SK-N-SH (cell line): Measurements from ENCODE around the gene SPRED3. TPM values are rescaled to one million over a fixed set of nuclear protein-coding genes. Genes with fewer than 3 reads are reported as not detected.
"Not testable (repeated sequence)": the region's sequence is repeated elsewhere in the genome, so short reads cannot be mapped to it uniquely, and the experiment has no call there.

ENCODE experiments used
- CTCF ChIA-PET: fragments of 300-600, 350-600 bp; formaldehyde crosslinking; extraction: SDS; loops from one replicate; lab custom pipeline; 2021; lab: Yijun Ruan, JAX
- POLR2A ChIA-PET: fragments of 350-600 bp; sonication (Branson Sonifier 250); formaldehyde crosslinking; extraction: SDS; loops from one replicate; lab custom pipeline; 2020; ENCODE audit warnings: antibody characterized with exemption, inconsistent platforms; lab: Yijun Ruan, JAX
- DNase-seq: peaks from one replicate; pipeline ENCODE4 v3.0.0; 2012
- H2AFZ ChIP-seq: fragments of 200-600 bp; sonication (generic); 2 replicates; pipeline ENCODE4 v1.8.1; 2016; ENCODE audit warnings: antibody characterized with exemption, mild to moderate bottlenecking, low read depth
- H3F3A ChIP-seq: fragments of 200-600 bp; sonication (generic); replicated peaks from 2 replicates; pipeline ENCODE3; 2016; ENCODE audit warnings: antibody characterized with exemption, mild to moderate bottlenecking; ENCODE audit not compliant: insufficient read depth
- H3K27ac ChIP-seq, 2 experiments: fragments of 200-500 bp in 1 of 2; fragments of 200-600 bp in 1 of 2; sonication (Bioruptor generic) in 1 of 2; sonication (generic), shearing (Covaris generic) in 1 of 2; 2 replicates each; pipeline versions ENCODE4 v1.5.1 to v1.6.1; 2014 to 2016; ENCODE audit warnings: low read depth in 2 of 2, inconsistent platforms in 1 of 2, low read length in 1 of 2, mild to moderate bottlenecking in 1 of 2, mixed read lengths in 1 of 2
- H3K27me3 ChIP-seq: fragments of 200-600 bp; sonication (generic), shearing (Covaris generic); 2 replicates; pipeline ENCODE4 v1.6.1; 2016; ENCODE audit warnings: mixed run types; ENCODE audit not compliant: insufficient read depth
- H3K36me3 ChIP-seq, 2 experiments: fragments of 200-500 bp in 1 of 2; fragments of 200-600 bp in 1 of 2; sonication (Bioruptor generic) in 1 of 2; sonication (generic) in 1 of 2; replicated peaks in 1 of 2; 2 replicates each; pipeline versions ENCODE3 to v1.5.1; 2014 to 2016; ENCODE audit warnings: low read length in 1 of 2, mild to moderate bottlenecking in 1 of 2; ENCODE audit not compliant: insufficient read depth in 2 of 2, control insufficient read depth in 1 of 2
- H3K4me1 ChIP-seq, 2 experiments: fragments of 200-500 bp in 1 of 2; fragments of 200-600 bp in 1 of 2; sonication (Bioruptor generic) in 1 of 2; sonication (generic), shearing (Covaris generic) in 1 of 2; 2 replicates each; pipeline versions ENCODE4 v1.5.1 to v1.6.1; 2014 to 2016; ENCODE audit warnings: low read depth in 1 of 2, low read length in 1 of 2, mixed run types in 1 of 2; ENCODE audit not compliant: insufficient read depth in 2 of 2, control insufficient read depth in 1 of 2
- H3K4me2 ChIP-seq: fragments of 200-600 bp; sonication (generic), shearing (Covaris generic); 2 replicates; pipeline ENCODE4 v1.6.1; 2017; ENCODE audit warnings: mixed run types
- H3K4me3 ChIP-seq, 2 experiments: fragments of 200-500 bp in 1 of 2; fragments of 200-600 bp in 1 of 2; sonication (Bioruptor generic) in 1 of 2; sonication (generic), shearing (Covaris generic) in 1 of 2; 2 replicates each; pipeline versions ENCODE4 v1.5.1 to v1.8.1; 2014 to 2016; ENCODE audit warnings: low read depth in 2 of 2, inconsistent platforms in 1 of 2, low read length in 1 of 2, mild to moderate bottlenecking in 1 of 2, mixed read lengths in 1 of 2, moderate library complexity in 1 of 2
- H3K79me2 ChIP-seq: fragments of 200-600 bp; sonication (generic); 2 replicates; pipeline ENCODE4 v1.8.1; 2017; ENCODE audit warnings: mild to moderate bottlenecking; ENCODE audit not compliant: insufficient read depth
- H3K9ac ChIP-seq: fragments of 200-600 bp; sonication (generic); 2 replicates; pipeline ENCODE4 v1.6.1; 2017; ENCODE audit warnings: mixed run types
- H3K9me2 ChIP-seq: fragments of 200-600 bp; sonication (generic); 2 replicates; pipeline ENCODE4 v1.6.1; 2017; ENCODE audit warnings: mixed run types
- H3K9me3 ChIP-seq: fragments of 200-600 bp; sonication (generic); 2 replicates; pipeline ENCODE4 v1.6.1; 2017; ENCODE audit warnings: mixed run types, mild to moderate bottlenecking, moderate library complexity
- H4K20me1 ChIP-seq: fragments of 200-600 bp; sonication (generic); 2 replicates; pipeline ENCODE4 v1.6.1; 2017; ENCODE audit warnings: mild to moderate bottlenecking, mixed run types; ENCODE audit not compliant: insufficient read depth
- EP300 ChIP-seq, 2 experiments: IDR thresholded peaks; 2 replicates each; pipeline versions ENCODE4 v1.4.0 to v1.6.1; 2012; ENCODE audit warnings: borderline replicate concordance in 1 of 2, low read depth in 1 of 2, low read length in 1 of 2
- EZH2phosphoT487 ChIP-seq: fragments of 200-600 bp; sonication (generic); IDR thresholded peaks from 2 replicates; pipeline ENCODE4 v1.6.1; 2017; ENCODE audit warnings: low read depth, mixed run types, mild to moderate bottlenecking, antibody characterized with exemption, moderate library complexity, borderline replicate concordance
- FOXJ3 ChIP-seq: sonication (generic); formaldehyde crosslinking; IDR thresholded peaks from 2 replicates; pipeline ENCODE4 v1.5.1; 2020; ENCODE audit warnings: mild to moderate bottlenecking, missing genetic modification reagents
- FOXM1 ChIP-seq: IDR thresholded peaks from 2 replicates; pipeline ENCODE4 v1.4.0; 2012; ENCODE audit warnings: low read depth, mild to moderate bottlenecking
- GABPA ChIP-seq: IDR thresholded peaks from 2 replicates; pipeline ENCODE4 v1.4.0; 2012; ENCODE audit warnings: low read depth, mild to moderate bottlenecking
- JUND ChIP-seq: IDR thresholded peaks from 2 replicates; pipeline ENCODE4 v1.4.0; 2012
- MEF2A ChIP-seq: IDR thresholded peaks from 2 replicates; pipeline ENCODE4 v1.4.0; 2012; ENCODE audit warnings: low read depth, borderline replicate concordance
- NFIC ChIP-seq: IDR thresholded peaks from 2 replicates; pipeline ENCODE4 v1.4.0; 2012; ENCODE audit warnings: borderline replicate concordance
- POLR2AphosphoS5 ChIP-seq: IDR thresholded peaks from 2 replicates; pipeline ENCODE4 v1.6.1; 2012; ENCODE audit warnings: low read depth, low read length
- RAD21 ChIP-seq: IDR thresholded peaks from 2 replicates; pipeline ENCODE4 v1.6.1; 2012; ENCODE audit warnings: mild to moderate bottlenecking, low read length
- RFX5 ChIP-seq: IDR thresholded peaks from 2 replicates; pipeline ENCODE4 v1.6.1; 2012; ENCODE audit warnings: mild to moderate bottlenecking, improper control_type of control experiment, low read length
- RXRA ChIP-seq: IDR thresholded peaks from 2 replicates; pipeline ENCODE4 v1.4.0; 2012; ENCODE audit warnings: low read depth, mild to moderate bottlenecking, borderline replicate concordance
- SMC3 ChIP-seq: IDR thresholded peaks from 2 replicates; pipeline ENCODE4 v1.6.1; 2012; ENCODE audit warnings: low read depth, low read length, improper control_type of control experiment
- TAF1 ChIP-seq: IDR thresholded peaks from 2 replicates; pipeline ENCODE4 v1.6.1; 2012; ENCODE audit warnings: low read depth, mild to moderate bottlenecking, low read length, moderate library complexity, borderline replicate concordance
- TCF12 ChIP-seq: IDR thresholded peaks from 2 replicates; pipeline ENCODE4 v1.4.0; 2012
- TEAD4 ChIP-seq: IDR thresholded peaks from 2 replicates; pipeline ENCODE4 v1.4.0; 2012; ENCODE audit warnings: mild to moderate bottlenecking, borderline replicate concordance; ENCODE audit not compliant: insufficient read depth
- WGBS: methylation state at CpG from one replicate; pipeline ENCODE4 v1.1.6; 2017; ENCODE audit warnings: low lambda C conversion rate; 5-methylcytosine and 5-hydroxymethylcytosine counted together
- polyA plus RNA-seq, 3 experiments: library from polyadenylated mRNA; depleted of rRNA; stranded (reverse); fragments of >200 nt; gene quantifications; 2 replicates each; pipeline ENCODE4 v1.2.3, GENCODE V29; 2012
- TF ChIP-seq, protein P1 (sequence below): fragments of 200-600 bp; sonication (generic); IDR thresholded peaks from 2 replicates; pipeline ENCODE4 v1.6.1; 2017; ENCODE audit warnings: antibody characterized with exemption, mild to moderate bottlenecking, moderate library complexity
- TF ChIP-seq, protein P2 (sequence below): IDR thresholded peaks from 2 replicates; pipeline ENCODE4 v1.6.1; 2012; ENCODE audit warnings: mild to moderate bottlenecking, low read depth, low read length, moderate library complexity
- TF ChIP-seq, protein P3 (sequence below): IDR thresholded peaks from 2 replicates; pipeline ENCODE4; 2012
- TF ChIP-seq, protein P4 (sequence below): IDR thresholded peaks from 2 replicates; pipeline ENCODE4 v1.4.0; 2012; ENCODE audit warnings: low read depth, borderline replicate concordance

The SPRED3 gene
- polyA plus RNA-seq, 1 of the 3 experiments (the other 2 are of a cell fraction) = 11.1 TPM

DNA sequence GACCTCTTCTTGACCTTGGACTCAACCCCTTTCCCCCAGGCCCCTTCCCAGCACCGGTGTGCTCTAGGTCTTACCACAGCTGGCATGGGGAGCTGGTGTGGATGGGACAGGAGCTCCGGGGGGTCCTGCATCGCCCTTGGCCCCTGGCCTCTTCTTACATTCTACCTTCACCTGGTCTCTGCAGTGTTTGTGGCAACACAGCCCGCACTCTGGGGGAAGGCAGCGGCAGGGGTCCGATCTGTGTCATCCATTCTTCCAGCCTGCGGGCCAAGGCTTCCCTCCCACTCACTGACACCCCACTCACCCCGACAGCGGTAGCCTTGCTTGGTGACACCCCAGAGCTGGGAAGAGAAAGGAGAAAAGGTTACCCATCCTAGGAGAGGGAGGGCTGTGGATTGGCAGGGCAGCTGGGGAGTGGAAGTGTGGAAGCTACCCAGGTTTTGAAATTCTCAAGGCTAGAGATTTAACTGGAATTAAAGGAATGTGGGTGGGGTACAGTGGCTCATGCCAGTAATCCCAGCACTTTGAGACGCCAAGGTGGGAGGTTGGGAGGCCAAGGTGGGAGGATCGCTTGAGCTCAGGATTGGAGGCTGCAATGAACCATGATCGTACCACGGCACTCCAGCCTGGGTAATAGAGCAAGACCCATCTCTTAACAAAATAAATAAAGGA lies 22.7 kb downstream of the SPRED3 start:
- Histone ChIP-seq H3K9me2 (no peaks in the 10 kb centered on the region), H3K36me3 (no peaks in the 10 kb centered on the region), H3K4me2 (no peak overlapping the region), H3K9me3 (no peaks in the 10 kb centered on the region), H3K27ac (no peak overlapping the region), H2AFZ (no peak overlapping the region), H3K9ac (no peak overlapping the region), H4K20me1 (no peaks in the 10 kb centered on the region), H3F3A (peaks cover 3% of the 10 kb centered on the region), H3K4me3 (no peak overlapping the region), H3K27me3 (no peaks in the 10 kb centered on the region), H3K79me2 (no peaks in the 10 kb centered on the region), H3K4me1 (no peaks in the 10 kb centered on the region)
- ChIA-PET POLR2A (no interaction called here), CTCF (interaction anchor here (4.0 kb wide), 1 partner anchor 8 kb away, joined by 30 read pairs; the partner anchor contains the start of gene FAM98C)
- WGBS = 71% methylated on average over 13 of the region's 13 CpGs
- DNase-seq = no peak
- TF ChIP-seq EP300 (IDR thresholded peaks at IDR 0.05; ENCODE audit: borderline replicate concordance in 1 of 2, low read depth in 1 of 2, low read length in 1 of 2) (no peak), RFX5 (no peak), TEAD4 (no peak), POLR2AphosphoS5 (no peak), TAF1 (no peak), TCF12 (no peak), RXRA (no peak), EZH2phosphoT487 (no peak), RAD21 (no peak), FOXJ3 (no peak), FOXM1 (no peak), JUND (no peak), SMC3 (no peak), MEF2A (no peak), GABPA (no peak), NFIC (no peak)
- TF ChIP-seq, protein P1, sequence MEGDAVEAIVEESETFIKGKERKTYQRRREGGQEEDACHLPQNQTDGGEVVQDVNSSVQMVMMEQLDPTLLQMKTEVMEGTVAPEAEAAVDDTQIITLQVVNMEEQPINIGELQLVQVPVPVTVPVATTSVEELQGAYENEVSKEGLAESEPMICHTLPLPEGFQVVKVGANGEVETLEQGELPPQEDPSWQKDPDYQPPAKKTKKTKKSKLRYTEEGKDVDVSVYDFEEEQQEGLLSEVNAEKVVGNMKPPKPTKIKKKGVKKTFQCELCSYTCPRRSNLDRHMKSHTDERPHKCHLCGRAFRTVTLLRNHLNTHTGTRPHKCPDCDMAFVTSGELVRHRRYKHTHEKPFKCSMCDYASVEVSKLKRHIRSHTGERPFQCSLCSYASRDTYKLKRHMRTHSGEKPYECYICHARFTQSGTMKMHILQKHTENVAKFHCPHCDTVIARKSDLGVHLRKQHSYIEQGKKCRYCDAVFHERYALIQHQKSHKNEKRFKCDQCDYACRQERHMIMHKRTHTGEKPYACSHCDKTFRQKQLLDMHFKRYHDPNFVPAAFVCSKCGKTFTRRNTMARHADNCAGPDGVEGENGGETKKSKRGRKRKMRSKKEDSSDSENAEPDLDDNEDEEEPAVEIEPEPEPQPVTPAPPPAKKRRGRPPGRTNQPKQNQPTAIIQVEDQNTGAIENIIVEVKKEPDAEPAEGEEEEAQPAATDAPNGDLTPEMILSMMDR = no peak
- TF ChIP-seq, protein P2, sequence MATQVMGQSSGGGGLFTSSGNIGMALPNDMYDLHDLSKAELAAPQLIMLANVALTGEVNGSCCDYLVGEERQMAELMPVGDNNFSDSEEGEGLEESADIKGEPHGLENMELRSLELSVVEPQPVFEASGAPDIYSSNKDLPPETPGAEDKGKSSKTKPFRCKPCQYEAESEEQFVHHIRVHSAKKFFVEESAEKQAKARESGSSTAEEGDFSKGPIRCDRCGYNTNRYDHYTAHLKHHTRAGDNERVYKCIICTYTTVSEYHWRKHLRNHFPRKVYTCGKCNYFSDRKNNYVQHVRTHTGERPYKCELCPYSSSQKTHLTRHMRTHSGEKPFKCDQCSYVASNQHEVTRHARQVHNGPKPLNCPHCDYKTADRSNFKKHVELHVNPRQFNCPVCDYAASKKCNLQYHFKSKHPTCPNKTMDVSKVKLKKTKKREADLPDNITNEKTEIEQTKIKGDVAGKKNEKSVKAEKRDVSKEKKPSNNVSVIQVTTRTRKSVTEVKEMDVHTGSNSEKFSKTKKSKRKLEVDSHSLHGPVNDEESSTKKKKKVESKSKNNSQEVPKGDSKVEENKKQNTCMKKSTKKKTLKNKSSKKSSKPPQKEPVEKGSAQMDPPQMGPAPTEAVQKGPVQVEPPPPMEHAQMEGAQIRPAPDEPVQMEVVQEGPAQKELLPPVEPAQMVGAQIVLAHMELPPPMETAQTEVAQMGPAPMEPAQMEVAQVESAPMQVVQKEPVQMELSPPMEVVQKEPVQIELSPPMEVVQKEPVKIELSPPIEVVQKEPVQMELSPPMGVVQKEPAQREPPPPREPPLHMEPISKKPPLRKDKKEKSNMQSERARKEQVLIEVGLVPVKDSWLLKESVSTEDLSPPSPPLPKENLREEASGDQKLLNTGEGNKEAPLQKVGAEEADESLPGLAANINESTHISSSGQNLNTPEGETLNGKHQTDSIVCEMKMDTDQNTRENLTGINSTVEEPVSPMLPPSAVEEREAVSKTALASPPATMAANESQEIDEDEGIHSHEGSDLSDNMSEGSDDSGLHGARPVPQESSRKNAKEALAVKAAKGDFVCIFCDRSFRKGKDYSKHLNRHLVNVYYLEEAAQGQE = no peak
- TF ChIP-seq, protein P3, sequence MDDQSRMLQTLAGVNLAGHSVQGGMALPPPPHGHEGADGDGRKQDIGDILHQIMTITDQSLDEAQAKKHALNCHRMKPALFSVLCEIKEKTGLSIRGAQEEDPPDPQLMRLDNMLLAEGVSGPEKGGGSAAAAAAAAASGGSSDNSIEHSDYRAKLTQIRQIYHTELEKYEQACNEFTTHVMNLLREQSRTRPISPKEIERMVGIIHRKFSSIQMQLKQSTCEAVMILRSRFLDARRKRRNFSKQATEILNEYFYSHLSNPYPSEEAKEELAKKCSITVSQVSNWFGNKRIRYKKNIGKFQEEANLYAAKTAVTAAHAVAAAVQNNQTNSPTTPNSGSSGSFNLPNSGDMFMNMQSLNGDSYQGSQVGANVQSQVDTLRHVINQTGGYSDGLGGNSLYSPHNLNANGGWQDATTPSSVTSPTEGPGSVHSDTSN = no peak
- TF ChIP-seq, protein P4, sequence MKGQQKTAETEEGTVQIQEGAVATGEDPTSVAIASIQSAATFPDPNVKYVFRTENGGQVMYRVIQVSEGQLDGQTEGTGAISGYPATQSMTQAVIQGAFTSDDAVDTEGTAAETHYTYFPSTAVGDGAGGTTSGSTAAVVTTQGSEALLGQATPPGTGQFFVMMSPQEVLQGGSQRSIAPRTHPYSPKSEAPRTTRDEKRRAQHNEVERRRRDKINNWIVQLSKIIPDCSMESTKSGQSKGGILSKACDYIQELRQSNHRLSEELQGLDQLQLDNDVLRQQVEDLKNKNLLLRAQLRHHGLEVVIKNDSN = no peak

DNA sequence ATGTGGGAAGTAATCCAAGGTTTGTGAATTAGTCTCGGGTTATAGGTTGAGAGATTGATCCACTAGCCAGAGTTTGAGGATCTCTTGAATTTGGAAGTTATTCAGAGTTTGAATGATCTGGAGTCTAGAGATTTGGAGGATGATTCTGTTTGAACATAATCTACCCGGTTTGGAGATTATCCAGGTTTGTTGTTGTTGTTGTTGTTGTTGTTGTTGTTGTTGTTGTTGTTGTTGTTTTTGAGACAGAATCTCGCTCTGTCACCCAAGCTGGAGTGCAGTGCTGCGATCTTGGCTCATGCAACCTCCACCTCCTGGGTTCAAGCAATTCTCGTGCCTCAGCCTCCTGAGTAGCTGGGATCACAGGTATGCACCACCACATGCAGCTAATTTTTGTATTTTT lies 23.4 kb downstream of the SPRED3 start:
- CTCF ChIA-PET = interaction anchor here (4.0 kb wide), 1 partner anchor 9 kb away, joined by 30 read pairs; the partner anchor contains the start of gene FAM98C
- POLR2A ChIA-PET = not testable (repeated sequence)

More for the DNA sequence above, 23.4 kb downstream of the SPRED3 start:
- not testable (repeated sequence) for H3F3A ChIP-seq, H3K9ac ChIP-seq, H3K27ac ChIP-seq, H3K36me3 ChIP-seq, H3K79me2 ChIP-seq, H3K27me3 ChIP-seq, H3K9me3 ChIP-seq, H3K4me3 ChIP-seq, H4K20me1 ChIP-seq, H3K9me2 ChIP-seq, DNase-seq, H2AFZ ChIP-seq, H3K4me1 ChIP-seq, H3K4me2 ChIP-seq
- WGBS = 62% methylated on average over 5 of the region's 5 CpGs
